Amygdala (tissue), 56 donors: ENCODE data around the gene SUV39H1.

Experiments used
- DNase-seq, 56 donors: peaks; one replicate each; lab custom pipeline; 2025; lab: John Stamatoyannopoulos, UW

Gene SUV39H1

DNA sequence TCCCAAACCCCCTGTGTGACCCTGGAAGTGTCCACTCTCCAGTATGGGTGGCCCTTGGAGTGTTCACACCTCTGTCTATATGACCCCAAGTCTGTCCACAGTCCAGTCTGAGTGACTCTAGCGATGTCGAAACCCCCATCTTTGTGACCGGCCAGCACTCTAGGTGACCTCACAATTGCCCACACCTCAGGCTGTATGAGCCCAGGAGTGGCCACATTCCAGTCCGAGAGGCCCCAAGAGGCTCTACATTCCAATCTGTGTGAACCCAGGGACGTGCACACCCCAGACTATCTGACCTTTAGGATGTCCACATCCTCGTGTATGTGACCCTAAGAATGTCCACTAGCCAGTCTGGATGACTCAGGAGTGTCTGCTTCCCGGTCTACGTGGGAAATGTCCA lies 57.7 kb downstream of the SUV39H1 start:
- no peak for DNase-seq
